Upper lobe of left lung (tissue), 4 donors: ENCODE results near the gene GNPTAB.

Experiments
- POLR2AphosphoS5 ChIP-seq, 2 donors: sonication (generic); formaldehyde crosslinking; IDR thresholded peaks; one replicate each; pipeline ENCODE4 v1.5.1; 2017; ENCODE audit warnings: antibody characterized with exemption in 2 of 2
- TF ChIP-seq, protein P1 (sequence below), 6 experiments: fragments of 450-650 bp in 4 of 6; fragments of 200-600 bp in 2 of 6; sonication (generic) in 2 of 6; IDR thresholded peaks; one replicate each; pipeline ENCODE4 v1.5.1; 2016 to 2019; ENCODE audit warnings: antibody characterized with exemption in 6 of 6

DNA sequence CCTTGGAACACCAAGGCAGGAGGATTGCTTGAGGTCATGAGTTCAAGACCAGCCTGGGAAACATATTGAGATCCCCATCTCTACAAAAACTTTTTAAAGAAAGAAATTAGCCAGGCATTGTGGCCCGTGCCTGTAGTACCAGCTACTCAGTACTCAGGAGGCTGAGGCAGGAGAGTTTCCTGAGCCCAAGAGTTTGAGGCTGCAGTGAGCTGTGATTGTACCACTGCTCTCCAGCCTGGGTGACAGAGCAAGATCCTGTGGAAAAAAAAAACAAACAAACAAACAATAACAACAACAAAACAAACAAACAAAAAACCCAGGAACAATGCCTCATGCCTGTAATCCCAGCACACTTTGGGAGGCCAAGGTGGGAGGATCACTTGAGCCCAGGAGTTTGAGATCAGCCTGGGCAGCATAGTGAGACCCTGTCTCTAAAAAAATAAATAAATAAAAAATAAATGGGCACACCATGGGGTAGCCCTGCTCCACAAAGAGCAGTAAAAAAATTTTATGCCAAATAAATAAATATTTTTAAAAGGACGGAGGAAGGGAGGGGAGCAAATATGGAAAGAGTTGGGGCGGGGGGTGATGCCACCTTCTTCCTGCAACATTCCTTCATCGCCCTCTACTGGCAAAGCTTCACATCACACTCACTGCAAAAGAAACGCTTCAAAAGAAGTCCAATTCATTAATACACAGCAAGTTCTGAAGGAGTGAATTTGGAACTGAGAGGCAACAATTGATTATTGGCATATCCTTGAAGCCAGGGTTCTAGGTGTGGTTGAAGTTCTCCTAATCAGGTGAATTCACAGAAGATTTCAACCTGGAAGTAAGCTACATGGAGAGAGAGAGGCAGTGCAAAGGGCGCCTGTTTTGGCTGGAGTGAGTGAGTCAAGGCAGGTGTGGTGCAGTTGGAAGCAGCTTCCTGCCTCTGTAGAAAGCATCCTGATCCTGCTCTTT is 8.8 kb upstream of the GNPTAB start:
- TF ChIP-seq POLR2AphosphoS5 (IDR thresholded peaks at IDR 0.05), result no peak
- TF ChIP-seq, protein P1, sequence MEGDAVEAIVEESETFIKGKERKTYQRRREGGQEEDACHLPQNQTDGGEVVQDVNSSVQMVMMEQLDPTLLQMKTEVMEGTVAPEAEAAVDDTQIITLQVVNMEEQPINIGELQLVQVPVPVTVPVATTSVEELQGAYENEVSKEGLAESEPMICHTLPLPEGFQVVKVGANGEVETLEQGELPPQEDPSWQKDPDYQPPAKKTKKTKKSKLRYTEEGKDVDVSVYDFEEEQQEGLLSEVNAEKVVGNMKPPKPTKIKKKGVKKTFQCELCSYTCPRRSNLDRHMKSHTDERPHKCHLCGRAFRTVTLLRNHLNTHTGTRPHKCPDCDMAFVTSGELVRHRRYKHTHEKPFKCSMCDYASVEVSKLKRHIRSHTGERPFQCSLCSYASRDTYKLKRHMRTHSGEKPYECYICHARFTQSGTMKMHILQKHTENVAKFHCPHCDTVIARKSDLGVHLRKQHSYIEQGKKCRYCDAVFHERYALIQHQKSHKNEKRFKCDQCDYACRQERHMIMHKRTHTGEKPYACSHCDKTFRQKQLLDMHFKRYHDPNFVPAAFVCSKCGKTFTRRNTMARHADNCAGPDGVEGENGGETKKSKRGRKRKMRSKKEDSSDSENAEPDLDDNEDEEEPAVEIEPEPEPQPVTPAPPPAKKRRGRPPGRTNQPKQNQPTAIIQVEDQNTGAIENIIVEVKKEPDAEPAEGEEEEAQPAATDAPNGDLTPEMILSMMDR (IDR thresholded peaks at IDR 0.05), result peak; percentile 63 to 87 (median 80)
